ENCODE measurements around the gene NDP. TPM values are rescaled to one million over a fixed set of nuclear protein-coding genes. Genes with fewer than 3 reads are reported as not detected.
"Not testable (repeated sequence)": the region's sequence is repeated elsewhere in the genome, so short reads cannot be mapped to it uniquely, and the experiment has no call there.

Gene NDP
- total RNA-seq, 1 experiment from 2014 or later = not detected

GRCh38 chrX:43971966-43972961 is 926 bp downstream of the NDP start:
- DNase-seq (ENCODE audit: extremely low read depth, low read depth) = no peak

- DNase-seq (ENCODE audit: extremely low read depth, low read depth) = no peak
Observed at GRCh38 chrX:43970528-43970927, 2.7 kb downstream of the NDP start.

GRCh38 chrX:43969504-43970501 is 3.4 kb downstream of the NDP start:
- no peak for DNase-seq (ENCODE audit: extremely low read depth, low read depth)

DNA sequence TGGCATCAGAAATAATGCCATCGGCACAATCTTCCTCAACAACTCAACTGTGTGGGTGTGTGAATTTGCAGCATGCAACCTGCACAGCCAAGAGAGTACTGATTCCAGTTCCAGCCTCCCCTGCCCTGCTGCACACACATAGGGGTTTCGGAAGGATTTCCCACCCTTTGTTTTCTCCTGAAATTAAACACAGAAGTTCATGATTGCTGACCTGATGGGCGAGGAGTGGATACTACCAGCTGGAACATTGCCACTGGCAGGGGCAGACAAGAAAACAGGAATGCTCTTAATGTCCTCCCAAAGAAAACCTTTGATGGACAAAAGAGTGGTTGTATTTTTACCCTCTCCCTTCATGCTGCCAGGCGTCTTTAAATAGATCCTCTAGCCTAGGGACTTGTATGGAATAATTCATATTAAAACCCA is 4.8 kb downstream of the NDP start:
- DNase-seq (ENCODE audit: extremely low read depth, low read depth) = no peak

- DNase-seq (ENCODE audit: extremely low read depth, low read depth) = no peak
Observed at GRCh38 chrX:43964936-43965335, 8.3 kb downstream of the NDP start.

DNA sequence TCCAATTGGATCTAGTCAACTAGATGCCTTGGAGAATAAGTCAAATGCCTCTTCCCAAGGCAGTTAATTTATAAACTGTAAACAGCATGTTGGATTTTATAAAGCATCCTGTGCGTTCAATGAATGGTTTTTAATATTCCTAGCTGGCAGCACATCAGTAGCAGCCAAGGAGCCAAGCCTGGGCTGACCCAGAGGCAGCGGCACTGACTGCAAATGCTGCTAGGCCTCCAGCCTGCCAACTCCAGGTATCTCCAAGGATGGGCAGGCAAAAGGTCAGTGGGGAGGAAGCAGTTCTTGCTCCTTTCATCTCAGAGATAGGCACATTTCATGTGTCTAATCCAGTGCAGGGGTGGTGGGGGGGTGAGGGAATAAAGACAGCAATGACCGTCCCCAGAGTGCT is 9.5 kb downstream of the NDP start:
- no peak for DNase-seq (ENCODE audit: extremely low read depth, low read depth)

DNA sequence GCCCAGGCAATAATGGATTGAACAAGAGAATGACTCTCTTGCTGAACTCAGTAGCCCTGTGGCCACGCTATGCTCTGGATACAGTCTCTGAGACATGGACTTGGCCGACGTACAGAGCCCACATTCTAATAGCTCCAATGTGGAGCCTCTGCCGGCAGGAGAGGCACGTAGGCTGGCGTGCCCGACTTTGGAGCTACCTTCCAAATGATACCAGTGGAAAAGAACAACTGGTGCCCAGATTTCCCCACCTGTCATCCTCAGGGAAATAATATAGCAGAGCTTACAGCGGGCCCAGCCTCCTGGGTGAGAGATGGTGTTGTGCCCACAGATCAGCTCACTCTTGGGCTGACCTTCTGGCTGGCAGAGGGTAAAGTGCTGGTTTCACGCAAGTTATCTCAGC is 10.6 kb downstream of the NDP start:
- no peak for DNase-seq (ENCODE audit: extremely low read depth, low read depth)

- DNase-seq (ENCODE audit: extremely low read depth, low read depth) = no peak
Observed at GRCh38 chrX:43961699-43962098, 11.5 kb downstream of the NDP start.

GRCh38 chrX:43958529-43958928 is 14.7 kb downstream of the NDP start:
- DNase-seq (ENCODE audit: extremely low read depth, low read depth) = peak; percentile 78

- no peak for DNase-seq (ENCODE audit: extremely low read depth, low read depth)
Observed at GRCh38 chrX:43956034-43956433, 17.2 kb downstream of the NDP start.

DNA sequence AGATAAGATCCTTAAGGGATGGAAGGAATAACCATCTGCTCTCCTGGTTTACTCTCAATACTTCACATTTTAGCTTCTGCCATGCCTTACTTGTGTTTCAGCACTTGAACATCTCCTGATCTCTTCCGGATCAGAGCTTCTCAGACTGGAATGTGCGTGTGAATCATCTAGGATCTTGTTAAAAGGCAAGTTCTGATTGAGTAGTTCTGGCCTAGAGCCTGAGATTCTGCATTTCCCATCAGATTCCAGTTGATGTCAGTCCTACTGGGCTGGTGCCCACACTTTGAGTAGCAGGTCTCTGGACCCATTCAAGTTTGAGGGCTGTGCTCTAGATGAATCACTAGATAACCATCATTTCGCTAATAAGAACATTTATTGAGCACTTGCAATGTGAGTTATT is 20.0 kb downstream of the NDP start:
- no peak for DNase-seq (ENCODE audit: extremely low read depth, low read depth)

DNA sequence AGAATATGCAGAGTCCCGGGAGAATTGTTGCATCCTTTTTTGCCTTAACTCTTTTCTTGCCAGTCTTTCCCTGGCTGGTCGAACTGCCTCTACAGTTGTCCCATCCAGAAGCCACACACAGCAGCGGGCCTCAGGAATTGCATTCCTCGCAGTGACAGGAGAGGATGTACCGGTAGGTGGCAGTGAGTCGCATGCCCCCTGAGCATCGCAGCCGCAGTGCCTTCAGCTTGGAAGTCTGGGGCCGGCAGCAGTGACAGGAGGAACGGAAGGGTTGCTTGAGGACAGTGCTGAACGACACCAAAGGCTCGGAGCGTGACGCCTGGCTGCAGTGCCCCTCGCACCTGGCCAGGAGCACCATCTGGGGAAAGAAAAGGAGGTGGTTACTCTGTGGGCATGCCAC is 23.5 kb downstream of the NDP start:
- DNase-seq (ENCODE audit: extremely low read depth, low read depth) = peak; percentile 33

DNA sequence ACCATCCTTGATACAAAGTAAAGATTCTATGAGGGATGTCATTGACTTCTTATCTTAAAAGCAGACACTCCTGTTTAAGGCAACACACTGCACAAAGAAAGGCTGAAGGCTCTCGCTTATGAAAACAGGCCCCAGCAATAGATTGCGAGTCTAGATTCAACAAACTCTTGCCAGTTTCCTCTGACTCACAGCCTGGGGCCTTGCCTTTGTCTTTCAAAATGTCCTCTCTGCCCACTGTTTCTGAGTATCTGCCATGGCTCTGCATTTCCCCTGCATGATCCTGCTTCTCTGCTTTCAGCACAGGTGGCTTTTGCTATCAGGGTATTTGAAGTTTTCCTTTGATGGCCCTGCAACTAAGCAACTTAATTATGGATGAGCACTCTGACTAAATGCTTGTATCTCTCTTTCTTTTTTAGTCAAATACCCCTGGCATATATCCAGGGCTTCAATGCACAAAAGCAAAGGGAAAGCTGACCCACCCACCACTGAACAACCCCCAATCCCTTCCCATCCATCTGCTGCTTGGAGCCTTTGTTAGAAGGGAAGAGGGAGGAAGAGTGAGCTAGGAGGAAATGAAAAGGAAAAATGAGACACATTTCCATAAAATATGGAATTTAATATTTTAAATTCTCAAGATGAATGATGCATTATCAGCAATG is 32.2 kb downstream of the NDP start:
- DNase-seq (ENCODE audit: extremely low read depth, low read depth) = no peak

DNA sequence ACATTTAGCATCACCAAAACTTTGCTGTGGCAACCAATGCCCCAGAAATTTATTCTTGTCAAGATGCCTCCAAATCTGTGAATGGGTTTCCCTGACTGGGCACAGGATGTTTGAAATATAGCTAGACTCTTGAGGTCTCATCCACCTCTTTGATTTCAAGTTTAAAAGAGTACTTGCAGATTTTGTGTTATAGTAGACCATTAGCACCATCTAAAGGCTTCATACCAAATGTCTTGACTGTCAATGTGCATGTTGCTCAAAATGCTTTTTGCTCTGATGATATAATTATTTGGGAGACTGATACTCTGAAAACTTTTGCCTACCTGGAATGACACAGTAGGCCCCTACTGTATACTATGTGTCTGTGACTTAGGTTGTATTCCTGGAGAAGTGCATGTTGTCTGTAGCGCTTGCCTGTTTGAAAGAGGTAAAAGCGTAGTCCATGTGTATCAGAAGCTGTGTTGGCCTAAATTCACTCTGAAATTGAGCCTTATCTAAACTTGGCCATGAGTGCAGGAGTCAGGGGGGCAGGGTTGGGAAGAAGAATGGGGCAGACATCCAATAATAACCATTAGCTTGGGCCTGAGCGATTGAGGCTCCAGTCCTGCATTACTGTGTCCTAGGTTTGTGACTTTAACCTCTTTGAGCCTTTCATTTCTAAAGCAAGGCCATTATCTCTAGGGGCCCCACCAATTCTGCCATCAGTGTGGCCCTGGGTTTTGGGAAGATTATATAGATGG is 33.8 kb downstream of the NDP start:
- DNase-seq (ENCODE audit: extremely low read depth, low read depth) = no peak

- not testable (repeated sequence) for DNase-seq (ENCODE audit: extremely low read depth, low read depth)
Observed at GRCh38 chrX:43922032-43922431, 51.2 kb downstream of the NDP start.

DNA sequence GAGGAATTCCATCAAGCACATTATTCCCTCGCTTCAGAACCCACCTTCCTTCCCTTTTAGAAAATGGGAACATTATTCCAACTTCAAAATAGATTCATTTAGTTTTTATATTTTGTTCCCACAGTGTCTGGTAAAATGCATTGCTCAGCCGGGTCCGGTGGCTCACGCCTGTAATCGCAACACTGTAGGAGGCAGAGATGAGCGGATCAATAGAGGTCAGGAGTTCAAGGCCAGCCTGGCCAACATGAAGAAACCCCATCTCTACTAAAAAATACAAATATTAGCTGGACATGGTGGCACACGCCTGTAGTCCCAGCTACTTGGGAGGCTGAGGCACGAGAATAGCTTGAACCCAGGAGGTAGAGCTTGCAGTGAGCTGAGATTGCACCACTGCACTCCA is 62.4 kb downstream of the NDP start:
- not testable (repeated sequence) for DNase-seq (ENCODE audit: extremely low read depth, low read depth)

GRCh38 chrX:43910012-43910411 is 63.2 kb downstream of the NDP start:
- DNase-seq (ENCODE audit: extremely low read depth, low read depth) = no peak

DNA sequence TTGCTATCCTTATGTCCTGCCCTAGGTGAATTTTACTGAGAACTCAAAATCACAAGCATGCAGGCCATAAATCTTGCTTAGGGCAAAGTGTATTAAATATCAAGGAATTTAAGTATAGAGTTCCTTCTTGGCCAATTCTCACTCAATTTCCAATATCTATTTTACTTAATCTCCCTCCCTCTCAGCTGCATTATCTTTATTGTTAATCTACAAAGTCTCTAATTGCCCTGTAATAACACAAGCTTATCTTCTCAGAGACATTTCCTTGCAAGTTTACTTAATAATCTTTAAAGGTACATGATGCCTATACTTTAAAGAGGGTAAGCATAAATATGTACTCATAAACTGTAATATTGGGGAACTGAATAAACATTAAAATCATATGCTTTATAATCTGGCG is 64.0 kb downstream of the NDP start:
- no peak for DNase-seq (ENCODE audit: extremely low read depth, low read depth)

DNA sequence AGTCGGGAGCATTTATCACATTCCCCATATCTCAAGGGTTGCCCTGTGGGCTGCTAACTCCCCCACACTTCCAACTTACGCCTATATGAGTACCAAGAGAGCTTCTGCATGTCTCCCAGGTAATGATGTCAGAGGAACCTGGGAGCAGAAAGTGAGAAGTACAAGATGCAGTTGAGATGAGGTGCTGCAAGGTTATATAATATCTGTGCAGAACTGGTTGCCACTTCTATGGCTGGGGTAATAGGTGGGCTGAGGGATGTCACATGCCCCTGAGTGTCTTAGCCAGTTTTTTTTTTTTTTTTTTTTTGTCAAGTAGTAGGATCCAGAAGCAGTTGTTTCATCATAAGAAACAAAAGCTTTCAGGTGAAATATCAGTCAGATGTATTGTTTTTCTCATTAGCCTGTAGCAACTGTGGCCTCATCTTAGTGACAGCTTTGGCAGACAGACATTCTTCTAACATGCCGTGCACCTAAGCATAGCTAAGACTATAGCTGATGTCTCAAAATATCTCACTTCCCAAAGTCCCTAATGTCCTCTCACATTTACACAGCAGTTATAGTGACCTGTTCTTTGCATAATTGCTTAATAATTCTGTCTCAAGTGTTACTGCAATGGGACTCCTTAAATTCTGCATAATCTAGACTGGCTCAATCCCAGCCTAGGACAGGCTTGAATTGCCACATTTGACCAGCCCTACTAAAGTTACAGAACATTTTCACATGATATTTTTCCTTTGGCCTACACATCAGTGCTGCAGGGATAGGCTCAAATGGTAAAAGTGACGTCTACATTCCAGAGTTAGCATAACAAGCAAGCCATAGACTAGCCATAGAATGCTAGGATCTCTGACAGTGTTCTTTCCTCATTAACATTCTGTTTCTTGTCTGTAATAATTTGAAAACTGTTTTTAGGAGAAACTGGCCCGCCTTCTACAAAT is 73.0 kb downstream of the NDP start:
- no peak for DNase-seq (ENCODE audit: extremely low read depth, low read depth)
